GM12872 (cell line): Measurements from ENCODE around the gene ZNF503.

Source experiments
- CTCF ChIP-seq: IDR thresholded peaks from 3 replicates; pipeline ENCODE4 v1.5.1; 2011; ENCODE audit warnings: low read depth, mild to moderate bottlenecking, low read length, moderate library complexity; ENCODE audit not compliant: insufficient read depth

Gene ZNF503

GRCh38 chr10:75386128-75386527, 15.4 kb downstream of the ZNF503 start:
- TF ChIP-seq CTCF: no peak

GRCh38 chr10:75379817-75380216, 21.7 kb downstream of the ZNF503 start:
- no peak for TF ChIP-seq CTCF

GRCh38 chr10:75379212-75379724, 22.3 kb downstream of the ZNF503 start:
- no peak for TF ChIP-seq CTCF

- TF ChIP-seq CTCF: no peak
These were observed 23.2 kb downstream of the ZNF503 start for GRCh38 chr10:75378379-75378778.

GRCh38 chr10:75377869-75378268, 23.7 kb downstream of the ZNF503 start:
- TF ChIP-seq CTCF: no peak

GRCh38 chr10:75375838-75376237, 25.7 kb downstream of the ZNF503 start:
- TF ChIP-seq CTCF: 0 out of 3 replicates have a peak, but pooled peaks have one; percentile 12

- no peak for TF ChIP-seq CTCF
These were observed 30.6 kb downstream of the ZNF503 start for GRCh38 chr10:75371010-75371409.
